GM12878 (cell line): ENCODE measurements around the gene GRK2. TPM values are rescaled to one million over a fixed set of nuclear protein-coding genes. Genes with fewer than 3 reads are reported as not detected.

Experiments
- ATF2 ChIP-seq: IDR thresholded peaks from 2 replicates; pipeline ENCODE4 v1.6.1; 2012; ENCODE audit warnings: low read length, inconsistent platforms
- ATF3 ChIP-seq: IDR thresholded peaks from 2 replicates; pipeline ENCODE4 v1.6.1; 2011; ENCODE audit warnings: low read depth, mild to moderate bottlenecking, low read length, moderate library complexity, borderline replicate concordance; ENCODE audit errors: extremely low read depth
- CREM ChIP-seq: IDR thresholded peaks from 2 replicates; pipeline ENCODE4 v1.6.1; 2014; ENCODE audit warnings: antibody characterized with exemption, low read depth
- DPF2 ChIP-seq: fragments of 450-650 bp; IDR thresholded peaks from 2 replicates; pipeline ENCODE4 v1.6.1; 2017; ENCODE audit warnings: mild to moderate bottlenecking
- E2F4 ChIP-seq: IDR thresholded peaks from 2 replicates; pipeline ENCODE4 v1.6.1; 2012; ENCODE audit warnings: low read depth, low read length, improper control_type of control experiment
- JUND ChIP-seq: IDR thresholded peaks from 2 replicates; pipeline ENCODE4 v1.6.1; 2012; ENCODE audit warnings: low read depth, mild to moderate bottlenecking, low read length, improper control_type of control experiment, moderate library complexity
- KDM1A ChIP-seq: fragments of 200-600 bp; sonication (generic); IDR thresholded peaks from 2 replicates; pipeline ENCODE4 v1.6.1; 2016; ENCODE audit warnings: borderline replicate concordance
- NBN ChIP-seq: fragments of 450-650 bp; IDR thresholded peaks from 2 replicates; pipeline ENCODE4 v1.6.1; 2016
- NFIC ChIP-seq: IDR thresholded peaks from 2 replicates; pipeline ENCODE4 v1.6.1; 2012; ENCODE audit warnings: low read depth, mild to moderate bottlenecking, inconsistent platforms, low read length, moderate library complexity
- NKRF ChIP-seq: fragments of 450-650 bp; conservative IDR thresholded peaks from 2 replicates; pipeline ENCODE4 v1.6.1; 2017; ENCODE audit warnings: mild to moderate bottlenecking, moderate library complexity
- NRF1 ChIP-seq: conservative IDR thresholded peaks from 2 replicates; pipeline ENCODE4 v1.6.1; 2011; ENCODE audit warnings: mild to moderate bottlenecking, low read depth, low read length, improper control_type of control experiment
- PRDM15 ChIP-seq: fragments of 450-650 bp; formaldehyde crosslinking; IDR thresholded peaks from 2 replicates; pipeline ENCODE4 v1.4.0; 2020; ENCODE audit warnings: mild to moderate bottlenecking, moderate library complexity
- RBBP5 ChIP-seq: fragments of 200-600 bp; sonication (generic); conservative IDR thresholded peaks from 2 replicates; pipeline ENCODE4 v1.6.1; 2016
- SIN3A ChIP-seq: IDR thresholded peaks from 2 replicates; pipeline ENCODE4 v1.6.1; 2012; ENCODE audit warnings: low read depth, low read length, improper control_type of control experiment
- SPI1 ChIP-seq: IDR thresholded peaks from 2 replicates; pipeline ENCODE4 v1.6.1; 2011; ENCODE audit warnings: low read depth, mild to moderate bottlenecking, low read length, moderate library complexity, borderline replicate concordance; ENCODE audit not compliant: insufficient read depth
- ZBTB4 ChIP-seq: fragments of 450-650 bp; formaldehyde crosslinking; IDR thresholded peaks from 2 replicates; pipeline ENCODE4 v1.4.0; 2022; ENCODE audit warnings: mild to moderate bottlenecking, moderate library complexity
- ZNF207 ChIP-seq: fragments of 450-650 bp; IDR thresholded peaks from 2 replicates; pipeline ENCODE4 v1.6.1; 2014; ENCODE audit warnings: antibody characterized with exemption, mild to moderate bottlenecking, borderline replicate concordance
- polyA plus RNA-seq, 11 experiments: library from polyadenylated mRNA; depleted of rRNA in 4 of 11; unstranded in 6 of 11; stranded (reverse) in 5 of 11; fragments of >200 nt; fragmentation: Nextera tagmentation in 4 of 11; fragmentation: Illumina TruSeq in 1 of 11; extraction: Ambion mirVana in 4 of 11; extraction: Trizol in 1 of 11; gene quantifications; 1 replicate in 1 of 11; 2 replicates in 10 of 11; pipeline versions ENCODE4 v1.2.1 to v1.2.3, GENCODE V29; 2011 to 2016; ENCODE audit warnings: inconsistent platforms in 2 of 11, missing spikeins in 2 of 11, low read depth in 1 of 11
- total RNA-seq, 4 experiments: library from RNA; depleted of rRNA in 3 of 4; stranded (reverse); fragments of >200 nt in 3 of 4; fragmentation: Illumina TruSeq in 1 of 4; extraction: Trizol in 1 of 4; gene quantifications; 2 replicates each; pipeline versions ENCODE4 v1.2.1 to v1.2.3, GENCODE V29; 2013 to 2021

GRK2 gene
- total and polyA plus RNA-seq, 10 of the 15 experiments (the other 5 are each of a cell fraction or from before 2014, with no cell fraction given), result 1.0 to 160 (median 66.1) TPM

- TF ChIP-seq SIN3A (peak; percentile 92), NBN (peak; percentile 85; the same call in 1 of the 2 replicates), KDM1A (no peak), ATF3 (no peak), ZNF207 (peak; percentile 21; the same call in 1 of the 2 replicates), E2F4 (no peak), RBBP5 (no peak), PRDM15 (CRISPR knock-in tag) (no peak), NRF1 (no peak), ZBTB4 (no peak), NFIC (peak; percentile 50), JUND (no peak), ATF2 (peak; percentile 69; the same call in 1 of the 2 replicates), CREM (peak; percentile 68; the same call in 1 of the 2 replicates), NKRF (peak; percentile 83; the same call in 1 of the 2 replicates), DPF2 (peak; percentile 76; the same call in 1 of the 2 replicates), SPI1 (peak; percentile 74; the same call in 1 of the 2 replicates)
Observed at GRCh38 chr11:67240576-67241389, 25.5 kb upstream of the GRK2 start (continued).
